GM12878 (cell line): ENCODE measurements around the gene CXCL12. TPM values are rescaled to one million over a fixed set of nuclear protein-coding genes. Genes with fewer than 3 reads are reported as not detected.

Experiments used
- ATAC-seq: fragments of 200-7000 bp; cut with Tn5 transposase; 3 replicates; pipeline ENCODE4 v1.9.1; 2020; ENCODE audit warnings: mild to moderate bottlenecking, moderate library complexity
- BruUV-seq: library from RNA; stranded (reverse); fragments of 400-500 nt; replicated peaks from 2 replicates; lab custom pipeline; 2021; lab: Mats Ljungman, UMichigan
- CTCF ChIA-PET: fragments of 300-600 bp; sonication (Branson Sonifier 250); formaldehyde crosslinking; extraction: SDS; loops from one replicate; lab custom pipeline; 2021; ENCODE audit warnings: inconsistent platforms; lab: Yijun Ruan, JAX
- POLR2A ChIA-PET: fragments of 350-600 bp; formaldehyde crosslinking; extraction: SDS; loops from one replicate; lab custom pipeline; 2021; ENCODE audit warnings: inconsistent platforms; lab: Charles Lee
- RAD21 ChIA-PET: fragments of 300-600 bp; sonication (Branson Sonifier 250); formaldehyde crosslinking; loops from one replicate; lab custom pipeline; 2023; ENCODE audit warnings: antibody characterized with exemption; ENCODE audit not compliant: unreplicated experiment; lab: Charles Lee
- SMC1A ChIA-PET: fragments of 300-600 bp; sonication (Branson Sonifier 250); formaldehyde crosslinking; loops from one replicate; lab custom pipeline; 2023; ENCODE audit not compliant: unreplicated experiment, uncharacterized antibody; lab: Charles Lee
- DNase-seq: peaks from one replicate; pipeline ENCODE4 v3.0.0-alpha.2; 2011; ENCODE audit warnings: low read depth, low spot score
- FAIRE-seq: peaks from 3 replicates; lab custom pipeline; 2011; peaks lifted over from hg19 to GRCh38; lab: Jason Lieb, UNC
- H2AFZ ChIP-seq: 2 replicates; pipeline ENCODE4 v1.6.0; 2011; ENCODE audit warnings: low read depth, low read length, control low read depth; ENCODE audit not compliant: control insufficient read depth
- H3K27ac ChIP-seq: 2 replicates; pipeline ENCODE4 v1.5.1; 2011; ENCODE audit warnings: control low read depth; ENCODE audit not compliant: control insufficient read depth, insufficient read depth
- H3K27me3 ChIP-seq, 2 experiments: replicated peaks in 1 of 2; 2 replicates each; pipeline versions ENCODE4 v1.6.0 to v1.6.1; 2011; ENCODE audit warnings: low read length in 1 of 2; ENCODE audit not compliant: control insufficient read depth in 2 of 2, insufficient read depth in 2 of 2
- H3K36me3 ChIP-seq, 2 experiments: 2 replicates each; pipeline ENCODE4 v1.5.1; 2011; ENCODE audit warnings: low read length in 1 of 2; ENCODE audit not compliant: control insufficient read depth in 2 of 2, insufficient read depth in 2 of 2
- H3K4me1 ChIP-seq: 2 replicates; pipeline ENCODE4 v1.6.1; 2011; ENCODE audit warnings: mild to moderate bottlenecking, low read length, moderate library complexity, mixed read lengths; ENCODE audit not compliant: control insufficient read depth, insufficient read depth
- H3K4me2 ChIP-seq: 2 replicates; pipeline ENCODE4 v1.6.0; 2011; ENCODE audit warnings: control low read depth; ENCODE audit not compliant: control insufficient read depth, insufficient read depth
- H3K4me3 ChIP-seq: fragments of 200-600 bp; sonication (generic); 2 replicates; pipeline ENCODE4 v1.5.1; 2016
- H3K79me2 ChIP-seq: 2 replicates; pipeline ENCODE4 v1.6.0; 2011; ENCODE audit warnings: low read length; ENCODE audit not compliant: control insufficient read depth, insufficient read depth
- H3K9ac ChIP-seq: 2 replicates; pipeline ENCODE4 v1.8.0; 2011; ENCODE audit warnings: low read length, control low read depth, mixed read lengths; ENCODE audit not compliant: control insufficient read depth, insufficient read depth
- H3K9me3 ChIP-seq: replicated peaks from 3 replicates; pipeline ENCODE4 v1.5.1; 2011; ENCODE audit warnings: mild to moderate bottlenecking, low read length; ENCODE audit not compliant: control insufficient read depth, insufficient read depth
- H4K20me1 ChIP-seq: 2 replicates; pipeline ENCODE4 v1.6.0; 2011; ENCODE audit not compliant: control insufficient read depth, insufficient read depth
- CBFB ChIP-seq: IDR thresholded peaks from 2 replicates; pipeline ENCODE4 v1.6.1; 2016; ENCODE audit warnings: antibody characterized with exemption, low read depth
- CREM ChIP-seq: IDR thresholded peaks from 2 replicates; pipeline ENCODE4 v1.6.1; 2014; ENCODE audit warnings: antibody characterized with exemption, low read depth
- GABPA ChIP-seq: IDR thresholded peaks from 2 replicates; pipeline ENCODE4 v1.6.1; 2014; ENCODE audit warnings: antibody characterized with exemption, low read depth, mild to moderate bottlenecking, inconsistent platforms
- PRDM15 ChIP-seq: fragments of 450-650 bp; formaldehyde crosslinking; IDR thresholded peaks from 2 replicates; pipeline ENCODE4 v1.4.0; 2020; ENCODE audit warnings: mild to moderate bottlenecking, moderate library complexity
- RAD51 ChIP-seq: fragments of 450-650 bp; IDR thresholded peaks from 2 replicates; pipeline ENCODE4 v1.6.1; 2016; ENCODE audit warnings: moderate library complexity, mild to moderate bottlenecking, inconsistent platforms
- SP1 ChIP-seq: IDR thresholded peaks from one replicate; pipeline ENCODE4 v1.6.1; 2011; ENCODE audit warnings: low read depth, low read length
- TAF1 ChIP-seq: IDR thresholded peaks from 2 replicates; pipeline ENCODE4 v1.6.1; 2011; ENCODE audit warnings: mild to moderate bottlenecking, low read depth, low read length, borderline replicate concordance
- USF1 ChIP-seq: IDR thresholded peaks from 2 replicates; pipeline ENCODE4 v1.6.1; 2011; ENCODE audit warnings: borderline replicate concordance, low read depth, mild to moderate bottlenecking, moderate library complexity, mixed read lengths, low read length; ENCODE audit not compliant: insufficient read depth; ENCODE audit errors: extremely low read length
- ZBTB11 ChIP-seq: fragments of 450-650 bp; formaldehyde crosslinking; IDR thresholded peaks from 2 replicates; pipeline ENCODE4 v1.5.0; 2022; ENCODE audit warnings: mild to moderate bottlenecking, missing genetic modification characterization
- ZNF217 ChIP-seq: fragments of 450-650 bp; IDR thresholded peaks from 2 replicates; pipeline ENCODE4 v1.6.1; 2017; ENCODE audit warnings: antibody characterized with exemption, mild to moderate bottlenecking
- WGBS: methylation state at CpG from one replicate; pipeline ENCODE4 v1.1.6; 2016; ENCODE audit warnings: low lambda C conversion rate; ENCODE audit not compliant: insufficient replicate concordance, insufficient coverage; ENCODE audit errors: missing lambda C conversion rate; 5-methylcytosine and 5-hydroxymethylcytosine counted together
- in situ Hi-C: fragments of 300-500 bp; cut with MboI; formaldehyde crosslinking; loops from 9 replicates; pipeline ENCODE4 v1.14.3; 2018; ENCODE audit warnings: mixed read lengths
- intact Hi-C: fragments of 100-400 bp; cut with micrococcal nuclease; formaldehyde crosslinking; loops from one replicate; pipeline ENCODE4 v1.14.2; 2022; ENCODE audit not compliant: unreplicated experiment
- polyA plus RNA-seq, 11 experiments: library from polyadenylated mRNA; depleted of rRNA in 4 of 11; unstranded in 6 of 11; stranded (reverse) in 5 of 11; fragments of >200 nt; fragmentation: Nextera tagmentation in 4 of 11; fragmentation: Illumina TruSeq in 1 of 11; extraction: Ambion mirVana in 4 of 11; extraction: Trizol in 1 of 11; gene quantifications; 1 replicate in 1 of 11; 2 replicates in 10 of 11; pipeline versions ENCODE4 v1.2.1 to v1.2.3, GENCODE V29; 2011 to 2016; ENCODE audit warnings: inconsistent platforms in 2 of 11, missing spikeins in 2 of 11, low read depth in 1 of 11
- total RNA-seq, 4 experiments: library from RNA; depleted of rRNA in 3 of 4; stranded (reverse); fragments of >200 nt in 3 of 4; fragmentation: Illumina TruSeq in 1 of 4; extraction: Trizol in 1 of 4; gene quantifications; 2 replicates each; pipeline versions ENCODE4 v1.2.1 to v1.2.3, GENCODE V29; 2013 to 2021

Gene CXCL12
- total and polyA plus RNA-seq, 10 of the 15 experiments (the other 5 are each of a cell fraction or from before 2014, with no cell fraction given): 0.03 to 4.5 (median 0.53) TPM

- no peak for TF ChIP-seq USF1
- TF ChIP-seq ZNF217: no peak
- no peak for TF ChIP-seq GABPA
Observed at GRCh38 chr10:44427037-44427436, 42.1 kb upstream of the CXCL12 start (continued).

GRCh38 chr10:44426247-44427034 is 41.5 kb upstream of the CXCL12 start:
- no peak overlapping the region for H3K27ac ChIP-seq
- intact Hi-C loops: no loop called here
- in situ Hi-C loops: no loop called here
- H3K27me3 ChIP-seq: no peaks in the 10 kb centered on the region
- no peaks in the 10 kb centered on the region for H3K79me2 ChIP-seq
- H3K4me2 ChIP-seq: no peak overlapping the region
- no peak for FAIRE-seq
- H2AFZ ChIP-seq: no peak overlapping the region
- 20% methylated on average over 8 of the region's 8 CpGs for WGBS
- no peaks in the 10 kb centered on the region for H4K20me1 ChIP-seq
- H3K9ac ChIP-seq: no peak overlapping the region
- RAD21 ChIA-PET: no interaction called here
- no peak overlapping the region for H3K4me3 ChIP-seq
- ATAC-seq: no peak
- BruUV-seq: no TSS peak
- POLR2A ChIA-PET: no interaction called here
- no peaks in the 10 kb centered on the region; the same call in 2 of the 3 replicates for H3K9me3 ChIP-seq
- CTCF ChIA-PET: no interaction called here
- SMC1A ChIA-PET: interaction anchor here (1.0 kb wide), 1 partner anchor 59 kb away, joined by 3 read pairs; no protein-coding TSS in a partner anchor
- no peaks in the 10 kb centered on the region for H3K4me1 ChIP-seq
- DNase-seq: no peak
- no peaks in the 10 kb centered on the region for H3K36me3 ChIP-seq
- no peak for TF ChIP-seq ZBTB11 (CRISPR knock-in tag)
- no peak for TF ChIP-seq CREM
- TF ChIP-seq SP1: no peak
- TF ChIP-seq CBFB: no peak
- TF ChIP-seq RAD51: no peak
- no peak for TF ChIP-seq PRDM15 (CRISPR knock-in tag)
- TF ChIP-seq TAF1: no peak
